HepG2 (cell line): ENCODE measurements around the gene SOAT1. TPM values are rescaled to one million over a fixed set of nuclear protein-coding genes. Genes with fewer than 3 reads are reported as not detected.

Source experiments
- ATF7 ChIP-seq, 2 experiments: fragments of 450-650 bp in 1 of 2; sonication (generic) in 1 of 2; formaldehyde crosslinking in 1 of 2; IDR thresholded peaks; 2 replicates each; pipeline versions ENCODE4 v1.4.0 to v1.6.1; 2016 to 2020; ENCODE audit warnings: antibody characterized with exemption in 1 of 2, mild to moderate bottlenecking in 1 of 2, missing genetic modification reagents in 1 of 2
- BORCS8-MEF2B ChIP-seq: sonication (generic); formaldehyde crosslinking; IDR thresholded peaks from 2 replicates; pipeline ENCODE4 v1.8.0; 2022; ENCODE audit warnings: mild to moderate bottlenecking, missing genetic modification reagents
- HNRNPL ChIP-seq: fragments of 200-400 bp; formaldehyde crosslinking; IDR thresholded peaks from 2 replicates; pipeline ENCODE4 v1.6.1; 2017; ENCODE audit warnings: mild to moderate bottlenecking, low read depth, low read length
- JDP2 ChIP-seq: sonication (generic); formaldehyde crosslinking; IDR thresholded peaks from 2 replicates; pipeline ENCODE4 v1.8.1; 2022; ENCODE audit warnings: missing genetic modification reagents, borderline replicate concordance
- KMT2A ChIP-seq: sonication (generic); formaldehyde crosslinking; IDR thresholded peaks from 2 replicates; pipeline ENCODE4 v1.4.0; 2020; ENCODE audit warnings: missing genetic modification reagents
- MYC ChIP-seq: sonication (generic); formaldehyde crosslinking; IDR thresholded peaks from 2 replicates; pipeline ENCODE4 v1.9.0; 2021; ENCODE audit warnings: missing genetic modification reagents, borderline replicate concordance
- NR2C2 ChIP-seq: sonication (generic); formaldehyde crosslinking; IDR thresholded peaks from 2 replicates; pipeline ENCODE4 v1.4.0; 2020; ENCODE audit warnings: missing genetic modification reagents, mild to moderate bottlenecking, moderate library complexity, borderline replicate concordance
- RBM39 ChIP-seq: fragments of 200-400 bp; formaldehyde crosslinking; IDR thresholded peaks from one replicate; pipeline ENCODE4 v1.6.1; 2018; ENCODE audit warnings: antibody characterized with exemption, mild to moderate bottlenecking, low read depth, low read length; ENCODE audit not compliant: poor library complexity, severe bottlenecking
- TEAD3 ChIP-seq: optimal IDR thresholded peaks from 2 replicates; pipeline ENCODE3; 2016; ENCODE audit warnings: borderline replicate concordance
- YEATS4 ChIP-seq: sonication (generic); formaldehyde crosslinking; IDR thresholded peaks from 2 replicates; pipeline ENCODE4 v1.4.0; 2020; ENCODE audit warnings: missing genetic modification reagents, borderline replicate concordance
- YY1 ChIP-seq: IDR thresholded peaks from 2 replicates; pipeline ENCODE4 v1.6.1; 2011; ENCODE audit warnings: low read length, low read depth, moderate library complexity, mild to moderate bottlenecking; ENCODE audit not compliant: insufficient read depth, insufficient replicate concordance
- ZNF251 ChIP-seq: sonication (generic); formaldehyde crosslinking; IDR thresholded peaks from 2 replicates; pipeline ENCODE4 v1.9.0; 2021; ENCODE audit warnings: mild to moderate bottlenecking, missing genetic modification reagents
- ZNF331 ChIP-seq: sonication (generic); formaldehyde crosslinking; IDR thresholded peaks from 2 replicates; pipeline ENCODE4 v1.4.0; 2020; ENCODE audit warnings: missing genetic modification reagents
- ZNF343 ChIP-seq: sonication (generic); formaldehyde crosslinking; IDR thresholded peaks from 2 replicates; pipeline ENCODE4 v1.4.0; 2020; ENCODE audit warnings: mild to moderate bottlenecking, missing genetic modification reagents
- polyA plus RNA-seq, 8 experiments: library from polyadenylated mRNA; depleted of rRNA in 3 of 8; stranded (reverse) in 7 of 8; unstranded in 1 of 8; fragments of >200 nt; fragmentation: Illumina TruSeq in 4 of 8; extraction: Trizol in 4 of 8; gene quantifications; 2 replicates each; pipeline versions ENCODE4 v1.2.1 to v1.2.3, GENCODE V29; 2011 to 2016; ENCODE audit warnings: low read depth in 4 of 8, missing spikeins in 1 of 8, mixed read lengths in 1 of 8; ENCODE audit not compliant: insufficient read depth in 1 of 8
- total RNA-seq, 5 experiments: library from RNA; depleted of rRNA; stranded (reverse); fragments of >200 nt; fragmentation: Illumina TruSeq; extraction: Trizol; gene quantifications; 2 replicates each; pipeline ENCODE4 v1.2.3, GENCODE V29; 2016; ENCODE audit warnings: low read depth in 1 of 5
- TF ChIP-seq, protein P1 (sequence below): sonication (generic); formaldehyde crosslinking; IDR thresholded peaks from 2 replicates; pipeline ENCODE4 v1.4.0; 2020; ENCODE audit warnings: missing genetic modification reagents, mild to moderate bottlenecking, borderline replicate concordance
- TF ChIP-seq, protein P2 (sequence below): sonication (generic); formaldehyde crosslinking; IDR thresholded peaks from 2 replicates; pipeline ENCODE4 v1.4.0; 2020; ENCODE audit warnings: missing genetic modification reagents, mild to moderate bottlenecking, borderline replicate concordance
- TF ChIP-seq, protein P3 (sequence below): sonication (generic); formaldehyde crosslinking; IDR thresholded peaks from 2 replicates; pipeline ENCODE4 v1.8.0; 2022; ENCODE audit warnings: missing genetic modification reagents, mild to moderate bottlenecking, borderline replicate concordance
- TF ChIP-seq, protein P4 (sequence below): IDR thresholded peaks from 2 replicates; pipeline ENCODE4 v1.6.1; 2016
- TF ChIP-seq, protein P5 (sequence below): sonication (generic); formaldehyde crosslinking; IDR thresholded peaks from 2 replicates; pipeline ENCODE4 v1.5.0; 2020; ENCODE audit warnings: missing genetic modification reagents

SOAT1 gene
- total and polyA plus RNA-seq, 2 of the 13 experiments (the other 11 are each of a cell fraction or from before 2014, with no cell fraction given): 22.3 to 52.0 TPM

DNA sequence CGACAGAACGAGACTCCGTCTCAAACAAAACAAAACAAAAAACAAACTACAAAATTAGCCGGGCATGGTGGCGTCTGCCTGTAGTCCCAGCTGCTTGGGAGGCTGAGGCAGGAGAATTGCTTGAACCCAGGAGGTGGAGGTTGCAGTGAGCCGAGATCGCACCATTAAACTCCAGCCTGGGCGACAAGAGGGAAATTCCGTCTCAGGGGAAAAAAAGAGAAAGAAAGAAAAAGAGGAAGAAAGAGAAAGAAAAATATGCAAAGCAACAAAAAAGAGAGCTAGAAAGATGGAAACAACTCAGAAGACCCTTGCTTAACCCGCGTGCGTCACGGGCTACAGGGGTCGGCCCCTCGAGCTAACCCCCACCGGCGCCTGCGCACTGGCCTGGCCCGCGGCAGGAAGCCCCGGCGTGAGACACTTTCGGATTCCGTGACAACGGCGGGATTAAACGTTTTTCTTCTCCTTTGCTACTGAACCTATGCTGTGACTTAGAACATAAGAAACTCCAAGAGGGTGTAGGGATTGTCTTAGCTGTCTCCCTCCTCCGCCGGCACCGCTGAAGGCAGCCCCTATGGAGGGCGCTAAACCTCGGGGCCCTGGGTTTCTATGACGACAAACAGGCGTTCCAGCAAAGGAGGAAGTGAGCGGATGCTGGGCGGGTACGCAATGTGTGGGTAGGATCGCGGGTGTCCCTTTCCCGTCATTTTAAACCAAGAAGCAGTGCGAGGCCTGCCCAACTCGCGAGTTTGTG, 71.9 kb downstream of the SOAT1 start, which contains the start of gene AXDND1 (continued):
- TF ChIP-seq, protein P1, sequence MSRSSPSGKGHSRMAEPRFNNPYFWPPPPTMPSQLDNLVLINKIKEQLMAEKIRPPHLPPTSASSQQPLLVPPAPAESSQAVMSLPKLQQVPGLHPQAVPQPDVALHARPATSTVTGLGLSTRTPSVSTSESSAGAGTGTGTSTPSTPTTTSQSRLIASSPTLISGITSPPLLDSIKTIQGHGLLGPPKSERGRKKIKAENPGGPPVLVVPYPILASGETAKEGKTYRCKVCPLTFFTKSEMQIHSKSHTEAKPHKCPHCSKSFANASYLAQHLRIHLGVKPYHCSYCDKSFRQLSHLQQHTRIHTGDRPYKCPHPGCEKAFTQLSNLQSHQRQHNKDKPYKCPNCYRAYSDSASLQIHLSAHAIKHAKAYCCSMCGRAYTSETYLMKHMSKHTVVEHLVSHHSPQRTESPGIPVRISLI (CRISPR knock-in tag): no peak
- peak; percentile 66; the same call in 1 of the 2 replicates for TF ChIP-seq NR2C2 (CRISPR knock-in tag)
- TF ChIP-seq ZNF331 (CRISPR knock-in tag): peak; percentile 39; the same call in 1 of the 2 replicates
- peak; percentile 50 for TF ChIP-seq YY1
- TF ChIP-seq KMT2A: 0 out of 2 replicates have a peak, but pooled peaks have one; percentile 26
- no peak for TF ChIP-seq ZNF343
- peak; percentile 58 for TF ChIP-seq RBM39
- TF ChIP-seq, protein P2, sequence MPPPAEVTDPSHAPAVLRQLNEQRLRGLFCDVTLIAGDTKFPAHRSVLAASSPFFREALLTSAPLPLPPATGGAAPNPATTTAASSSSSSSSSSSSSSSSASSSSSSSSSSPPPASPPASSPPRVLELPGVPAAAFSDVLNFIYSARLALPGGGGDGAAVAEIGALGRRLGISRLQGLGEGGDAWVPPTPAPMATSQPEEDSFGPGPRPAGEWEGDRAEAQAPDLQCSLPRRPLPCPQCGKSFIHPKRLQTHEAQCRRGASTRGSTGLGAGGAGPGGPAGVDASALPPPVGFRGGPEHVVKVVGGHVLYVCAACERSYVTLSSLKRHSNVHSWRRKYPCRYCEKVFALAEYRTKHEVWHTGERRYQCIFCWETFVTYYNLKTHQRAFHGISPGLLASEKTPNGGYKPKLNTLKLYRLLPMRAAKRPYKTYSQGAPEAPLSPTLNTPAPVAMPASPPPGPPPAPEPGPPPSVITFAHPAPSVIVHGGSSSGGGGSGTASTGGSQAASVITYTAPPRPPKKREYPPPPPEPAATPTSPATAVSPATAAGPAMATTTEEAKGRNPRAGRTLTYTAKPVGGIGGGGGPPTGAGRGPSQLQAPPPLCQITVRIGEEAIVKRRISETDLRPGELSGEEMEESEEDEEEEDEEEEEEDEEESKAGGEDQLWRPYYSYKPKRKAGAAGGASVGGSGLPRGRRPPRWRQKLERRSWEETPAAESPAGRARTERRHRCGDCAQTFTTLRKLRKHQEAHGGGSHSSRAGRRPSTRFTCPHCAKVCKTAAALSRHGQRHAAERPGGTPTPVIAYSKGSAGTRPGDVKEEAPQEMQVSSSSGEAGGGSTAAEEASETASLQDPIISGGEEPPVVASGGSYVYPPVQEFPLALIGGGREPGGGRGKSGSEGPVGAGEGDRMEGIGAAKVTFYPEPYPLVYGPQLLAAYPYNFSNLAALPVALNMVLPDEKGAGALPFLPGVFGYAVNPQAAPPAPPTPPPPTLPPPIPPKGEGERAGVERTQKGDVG (CRISPR knock-in tag): no peak
- TF ChIP-seq, protein P3, sequence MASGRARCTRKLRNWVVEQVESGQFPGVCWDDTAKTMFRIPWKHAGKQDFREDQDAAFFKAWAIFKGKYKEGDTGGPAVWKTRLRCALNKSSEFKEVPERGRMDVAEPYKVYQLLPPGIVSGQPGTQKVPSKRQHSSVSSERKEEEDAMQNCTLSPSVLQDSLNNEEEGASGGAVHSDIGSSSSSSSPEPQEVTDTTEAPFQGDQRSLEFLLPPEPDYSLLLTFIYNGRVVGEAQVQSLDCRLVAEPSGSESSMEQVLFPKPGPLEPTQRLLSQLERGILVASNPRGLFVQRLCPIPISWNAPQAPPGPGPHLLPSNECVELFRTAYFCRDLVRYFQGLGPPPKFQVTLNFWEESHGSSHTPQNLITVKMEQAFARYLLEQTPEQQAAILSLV (CRISPR knock-in tag): peak; percentile 63; the same call in 1 of the 2 replicates
- no peak for TF ChIP-seq ZNF251 (CRISPR knock-in tag)
- TF ChIP-seq BORCS8-MEF2B (CRISPR knock-in tag): peak; percentile 52; the same call in 1 of the 2 replicates
- no peak for TF ChIP-seq ATF7 (IDR thresholded peaks at IDR 0.05)
- no peak for TF ChIP-seq ATF7 (CRISPR knock-in tag; IDR thresholded peaks at IDR 0.05)
- TF ChIP-seq YEATS4 (CRISPR knock-in tag): peak; percentile 57; the same call in 1 of the 2 replicates
- peak; percentile 39 for TF ChIP-seq TEAD3 (CRISPR knock-in tag)
- TF ChIP-seq MYC: no peak
- TF ChIP-seq JDP2 (CRISPR knock-in tag): no peak
- TF ChIP-seq HNRNPL: no peak
- TF ChIP-seq, protein P4, sequence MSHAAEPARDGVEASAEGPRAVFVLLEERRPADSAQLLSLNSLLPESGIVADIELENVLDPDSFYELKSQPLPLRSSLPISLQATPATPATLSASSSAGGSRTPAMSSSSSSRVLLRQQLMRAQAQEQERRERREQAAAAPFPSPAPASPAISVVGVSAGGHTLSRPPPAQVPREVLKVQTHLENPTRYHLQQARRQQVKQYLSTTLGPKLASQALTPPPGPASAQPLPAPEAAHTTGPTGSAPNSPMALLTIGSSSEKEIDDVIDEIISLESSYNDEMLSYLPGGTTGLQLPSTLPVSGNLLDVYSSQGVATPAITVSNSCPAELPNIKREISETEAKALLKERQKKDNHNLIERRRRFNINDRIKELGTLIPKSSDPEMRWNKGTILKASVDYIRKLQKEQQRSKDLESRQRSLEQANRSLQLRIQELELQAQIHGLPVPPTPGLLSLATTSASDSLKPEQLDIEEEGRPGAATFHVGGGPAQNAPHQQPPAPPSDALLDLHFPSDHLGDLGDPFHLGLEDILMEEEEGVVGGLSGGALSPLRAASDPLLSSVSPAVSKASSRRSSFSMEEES (CRISPR knock-in tag): 0 out of 2 replicates have a peak, but pooled peaks have one; percentile 39
- TF ChIP-seq, protein P5, sequence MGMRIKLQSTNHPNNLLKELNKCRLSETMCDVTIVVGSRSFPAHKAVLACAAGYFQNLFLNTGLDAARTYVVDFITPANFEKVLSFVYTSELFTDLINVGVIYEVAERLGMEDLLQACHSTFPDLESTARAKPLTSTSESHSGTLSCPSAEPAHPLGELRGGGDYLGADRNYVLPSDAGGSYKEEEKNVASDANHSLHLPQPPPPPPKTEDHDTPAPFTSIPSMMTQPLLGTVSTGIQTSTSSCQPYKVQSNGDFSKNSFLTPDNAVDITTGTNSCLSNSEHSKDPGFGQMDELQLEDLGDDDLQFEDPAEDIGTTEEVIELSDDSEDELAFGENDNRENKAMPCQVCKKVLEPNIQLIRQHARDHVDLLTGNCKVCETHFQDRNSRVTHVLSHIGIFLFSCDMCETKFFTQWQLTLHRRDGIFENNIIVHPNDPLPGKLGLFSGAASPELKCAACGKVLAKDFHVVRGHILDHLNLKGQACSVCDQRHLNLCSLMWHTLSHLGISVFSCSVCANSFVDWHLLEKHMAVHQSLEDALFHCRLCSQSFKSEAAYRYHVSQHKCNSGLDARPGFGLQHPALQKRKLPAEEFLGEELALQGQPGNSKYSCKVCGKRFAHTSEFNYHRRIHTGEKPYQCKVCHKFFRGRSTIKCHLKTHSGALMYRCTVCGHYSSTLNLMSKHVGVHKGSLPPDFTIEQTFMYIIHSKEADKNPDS (CRISPR knock-in tag): no peak
